Kidney (tissue), 14 donors: ENCODE measurements around the gene AKAP13. TPM values are rescaled to one million over a fixed set of nuclear protein-coding genes. Genes with fewer than 3 reads are reported as not detected.

Experiments
- DNase-seq, 5 donors: peaks; one replicate each; pipeline ENCODE4 v3.0.0-alpha.2; 2013 to 2020
- FAIRE-seq: peaks from 2 replicates; lab custom pipeline; 2012; peaks lifted over from hg19 to GRCh38; lab: Jason Lieb, UNC
- H3K27ac ChIP-seq, 2 donors: one replicate each; pipeline ENCODE4 v1.7.0; 2013; ENCODE audit warnings: low read depth in 2 of 2, low read length in 2 of 2, inconsistent platforms in 1 of 2
- H3K27me3 ChIP-seq: one replicate; pipeline ENCODE4 v1.7.1; 2013; ENCODE audit warnings: low read length, inconsistent platforms; ENCODE audit not compliant: control insufficient read depth, insufficient read depth
- H3K36me3 ChIP-seq, 3 donors: one replicate each; pipeline versions ENCODE4 v1.7.0 to v1.7.1; 2013; ENCODE audit warnings: low read length in 3 of 3, control low read depth in 1 of 3, inconsistent platforms in 1 of 3; ENCODE audit not compliant: insufficient read depth in 3 of 3, control insufficient read depth in 2 of 3
- H3K4me1 ChIP-seq, 3 donors: one replicate each; pipeline versions ENCODE4 v1.7.0 to v1.7.1; 2013; ENCODE audit warnings: low read length in 3 of 3, inconsistent platforms in 1 of 3, low read depth in 1 of 3; ENCODE audit not compliant: control insufficient read depth in 2 of 3, insufficient read depth in 2 of 3
- H3K4me3 ChIP-seq, 3 donors: one replicate each; pipeline versions ENCODE4 v1.7.0 to v1.8.1; 2013; ENCODE audit warnings: low read length in 3 of 3, control low read depth in 1 of 3, inconsistent platforms in 1 of 3
- H3K9ac ChIP-seq, 3 donors: one replicate each; pipeline versions ENCODE4 v1.7.0 to v1.7.1; 2013; ENCODE audit warnings: low read length in 3 of 3, control low read depth in 1 of 3, inconsistent platforms in 1 of 3
- H3K9me3 ChIP-seq, 3 donors: one replicate each; pipeline versions ENCODE4 v1.7.0 to v1.7.1; 2013; ENCODE audit warnings: low read length in 3 of 3, control low read depth in 1 of 3, inconsistent platforms in 1 of 3; ENCODE audit not compliant: control insufficient read depth in 2 of 3, insufficient read depth in 1 of 3
- CTCF ChIP-seq: IDR thresholded peaks from 3 replicates; pipeline ENCODE4 v1.5.1; 2012; ENCODE audit warnings: mild to moderate bottlenecking, moderate library complexity, borderline replicate concordance; ENCODE audit not compliant: insufficient read depth; ENCODE audit errors: extremely low read depth
- intact Hi-C: fragments of 100-400 bp; cut with DNase I; formaldehyde crosslinking; loops from one replicate; pipeline ENCODE4 v1.11.1; 2022
- polyA plus RNA-seq: library from polyadenylated mRNA; stranded (reverse); fragments of 350-450 nt; fragmentation: Illumina TruSeq; extraction: RNeasy Lipid Tissue Mini Kit (QIAGEN cat#74804); gene quantifications from one replicate; pipeline ENCODE4 v1.2.3, GENCODE V29; 2014; ENCODE audit warnings: low read depth, low replicate concordance; ENCODE audit not compliant: insufficient read depth
- total RNA-seq: library from RNA; stranded (reverse); fragmentation: NEBNext Ultra II Directional; extraction: Animal tissue kit (Norgen Biotek cat#: 25700); gene quantifications from one replicate; pipeline ENCODE4 v1.2.1, GENCODE V29; 2021
- donor health status: control.
- donor health status: control.
- donor health status: control.
- donor health status: control.
- donor health status: control.
- donor health status: DM: yes; HTN: yes; CAD: no.
- donor health status: Normal renal cell carcinoma (clear cell type).

The AKAP13 gene
- total and polyA plus RNA-seq, 2 donors from 2014 or later: 18.8 to 174 TPM

GRCh38 chr15:85393210-85393609, 12.8 kb downstream of the AKAP13 start:
- Histone ChIP-seq H3K4me1 (peaks cover 4 to 24% (median 9%) of the 10 kb centered on the region in 3 donors), H3K9ac (no peak overlapping the region), H3K4me3 (no peak overlapping the region), H3K36me3 (no peaks in the 10 kb centered on the region), H3K27ac (no peak overlapping the region), H3K9me3 (no peaks in the 10 kb centered on the region), H3K27me3 (no peaks in the 10 kb centered on the region)
- DNase-seq: peak in 3 of 5 donors; percentile 26 to 77 (median 65)
- FAIRE-seq: no peak
- intact Hi-C loops: no loop called here
- TF ChIP-seq CTCF: no peak

- intact Hi-C loops: no loop called here
- DNase-seq: no peak
- Histone ChIP-seq H3K4me3 (no peak overlapping the region), H3K27ac (no peak overlapping the region), H3K4me1 (peaks cover 2 to 24% (median 9%) of the 10 kb centered on the region in 3 donors), H3K9me3 (no peaks in the 10 kb centered on the region), H3K27me3 (no peaks in the 10 kb centered on the region), H3K9ac (no peak overlapping the region), H3K36me3 (no peaks in the 10 kb centered on the region)
- no peak for TF ChIP-seq CTCF
- no peak for FAIRE-seq
Observed at GRCh38 chr15:85394554-85395333, 14.3 kb downstream of the AKAP13 start.

GRCh38 chr15:85396554-85396953, 16.2 kb downstream of the AKAP13 start:
- no peak overlapping the region for H3K27ac ChIP-seq
- no peaks in the 10 kb centered on the region for H3K27me3 ChIP-seq
- no peak overlapping the region for H3K4me3 ChIP-seq
- no peaks in the 10 kb centered on the region for H3K9me3 ChIP-seq
- no peak for DNase-seq
- H3K4me1 ChIP-seq: peaks cover 2 to 24% (median 9%) of the 10 kb centered on the region in 3 donors
- no peak overlapping the region for H3K9ac ChIP-seq
- TF ChIP-seq CTCF: no peak
- FAIRE-seq: no peak
- H3K36me3 ChIP-seq: no peaks in the 10 kb centered on the region
- intact Hi-C loops: no loop called here
